ENCODE data around the gene MEGF10. TPM values are rescaled to one million over a fixed set of nuclear protein-coding genes. Genes with fewer than 3 reads are reported as not detected.

Gene MEGF10
- total RNA-seq, 1 experiment from 2014 or later, result 3.1 TPM

DNA sequence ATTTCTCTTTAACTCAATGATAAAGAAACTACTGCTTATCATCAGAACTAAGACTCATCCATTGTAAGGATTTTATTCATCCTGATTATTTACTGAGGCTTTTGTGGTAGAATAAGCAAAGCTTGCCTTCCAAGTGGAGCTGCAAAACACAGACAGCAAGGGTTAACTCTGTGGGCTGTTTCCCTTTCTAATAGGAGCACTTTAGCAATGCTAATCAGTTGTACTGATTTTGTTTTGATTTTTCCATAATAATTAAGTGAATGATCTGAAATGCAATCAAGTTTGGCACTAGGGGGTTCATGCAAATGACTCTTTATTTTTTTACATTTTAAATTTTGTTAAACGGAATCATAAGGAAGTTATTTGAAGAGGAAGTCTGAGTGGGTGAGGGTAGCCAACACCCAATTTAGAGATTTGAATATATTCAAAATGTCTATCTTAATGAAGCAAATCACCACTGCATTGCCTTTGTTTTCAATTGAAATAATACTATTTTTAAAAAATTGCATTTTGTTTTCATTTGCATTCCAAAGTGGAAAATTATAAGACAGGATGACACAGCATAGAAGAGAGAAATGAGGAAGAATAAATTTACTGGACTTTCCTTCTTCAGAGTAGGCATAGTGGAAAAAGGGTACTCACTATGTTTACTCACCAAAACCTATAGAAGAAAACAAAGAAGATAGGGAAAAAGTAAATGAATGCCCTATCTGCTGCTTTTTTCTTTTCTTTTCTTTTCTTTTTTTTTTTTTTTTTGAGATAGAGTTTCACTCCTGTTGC, 36.6 kb downstream of the MEGF10 start:
- DNase-seq (ENCODE audit: low read depth), result no peak

DNA sequence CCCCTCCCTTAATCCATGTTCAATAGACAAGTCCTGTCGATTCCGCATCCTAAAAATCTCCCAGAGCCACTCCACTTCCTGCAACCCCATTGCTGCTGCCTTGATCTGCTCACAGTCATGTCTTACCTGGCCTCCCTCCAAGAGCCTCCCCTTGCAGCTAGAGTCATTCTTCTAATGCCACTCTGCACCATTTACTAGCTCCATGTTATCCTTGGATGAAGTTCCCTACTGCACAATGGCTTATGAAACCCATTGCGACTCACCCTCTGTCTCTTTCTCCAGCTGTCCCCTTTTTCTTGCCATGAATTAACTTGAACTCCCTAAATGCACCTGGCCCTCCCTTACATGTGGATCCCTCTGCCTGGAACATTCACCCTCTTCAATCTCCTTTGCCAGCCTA, 39.5 kb downstream of the MEGF10 start:
- peak; percentile 35 for DNase-seq (ENCODE audit: low read depth)

DNA sequence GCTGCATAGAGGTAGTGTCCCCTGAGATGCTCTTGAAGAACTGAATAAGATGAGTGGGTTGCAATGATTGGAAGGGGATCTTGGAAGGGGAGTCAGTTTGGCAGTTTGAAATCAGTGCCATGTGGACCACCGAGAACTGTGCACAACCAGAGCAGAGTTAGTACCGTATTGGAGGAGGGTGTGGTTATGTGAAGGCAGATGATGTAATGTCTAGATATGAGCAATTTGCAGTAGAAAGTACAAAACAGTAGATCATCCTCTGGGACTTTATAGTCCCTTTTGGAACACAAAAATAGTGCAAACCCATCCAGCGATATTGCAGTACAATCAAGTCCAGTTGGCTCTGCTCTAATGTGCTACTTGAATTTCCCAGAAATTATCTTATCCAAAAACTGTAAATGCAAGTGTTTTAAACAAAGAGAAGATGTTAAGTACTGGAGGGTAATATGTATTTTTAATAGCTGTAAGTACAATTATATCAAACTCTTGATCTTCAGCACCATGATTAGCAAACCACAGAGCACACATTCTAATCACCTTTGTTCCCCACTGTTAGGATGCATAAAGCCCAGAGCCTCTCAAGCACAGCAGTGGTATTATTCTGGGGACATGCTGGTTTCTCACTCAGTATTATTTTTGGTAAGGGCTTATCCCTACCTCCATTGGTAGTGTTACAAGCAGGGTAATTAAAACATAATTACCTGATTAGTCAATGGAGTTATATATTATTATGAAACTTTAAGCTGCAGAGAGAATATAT, 41.5 kb downstream of the MEGF10 start:
- no peak for DNase-seq (ENCODE audit: low read depth)

DNA sequence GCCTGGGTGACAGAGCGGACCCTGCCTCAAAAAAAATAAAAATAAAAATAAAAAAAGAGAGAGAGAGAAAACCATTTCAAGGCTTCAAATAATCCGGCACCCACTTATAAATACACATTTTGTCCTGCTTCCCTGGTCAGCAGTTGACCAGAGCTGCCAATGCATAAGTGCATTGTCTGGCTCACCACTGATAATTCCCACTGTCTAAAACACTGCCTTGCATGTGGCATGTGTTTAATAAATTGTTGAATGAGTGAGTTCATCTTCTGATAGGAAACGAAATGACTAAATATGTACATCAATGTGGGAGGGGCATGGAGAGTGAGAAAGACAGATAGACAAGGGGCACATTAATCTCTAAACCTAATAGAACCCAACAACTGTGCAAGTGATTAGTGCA, 42.9 kb downstream of the MEGF10 start:
- DNase-seq (ENCODE audit: low read depth), result no peak

DNA sequence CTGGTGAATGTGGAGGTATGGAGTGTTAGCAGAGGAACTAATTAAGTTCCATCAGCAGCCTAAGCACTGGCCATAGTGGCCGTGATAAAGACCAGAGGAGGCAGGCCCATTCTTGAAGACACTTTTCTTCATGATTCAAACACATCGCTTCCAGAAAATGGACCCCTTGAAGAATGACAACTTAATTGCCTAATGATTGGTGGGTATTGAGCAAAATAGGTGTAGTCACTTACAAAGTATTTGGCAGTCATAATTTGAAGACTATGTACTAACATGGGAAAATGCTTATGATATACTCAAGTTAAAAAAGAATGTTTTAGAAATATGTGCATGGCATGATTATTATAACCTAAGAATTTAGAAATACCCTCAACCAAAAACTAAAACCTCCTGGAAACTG, 44.8 kb downstream of the MEGF10 start:
- DNase-seq (ENCODE audit: low read depth), result no peak

DNA sequence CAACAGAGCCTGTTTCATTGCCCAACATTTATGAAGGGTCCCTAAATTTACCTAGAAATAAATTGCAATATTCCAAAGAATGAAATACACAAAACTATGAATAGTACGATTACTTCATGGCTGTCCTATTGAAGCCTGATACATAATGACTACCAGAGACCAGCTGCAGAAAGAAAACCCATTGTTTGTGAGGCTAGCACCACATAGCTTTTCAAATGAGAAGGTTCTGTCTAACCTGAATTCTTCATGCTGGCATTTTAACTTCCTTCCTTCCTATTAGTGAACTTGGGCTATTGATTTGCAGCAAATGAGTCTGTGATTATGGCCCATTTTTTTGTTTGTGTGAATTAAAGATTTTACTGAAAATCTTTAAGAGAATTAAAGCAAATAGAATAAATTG, 47.3 kb downstream of the MEGF10 start:
- no peak for DNase-seq (ENCODE audit: low read depth)

DNA sequence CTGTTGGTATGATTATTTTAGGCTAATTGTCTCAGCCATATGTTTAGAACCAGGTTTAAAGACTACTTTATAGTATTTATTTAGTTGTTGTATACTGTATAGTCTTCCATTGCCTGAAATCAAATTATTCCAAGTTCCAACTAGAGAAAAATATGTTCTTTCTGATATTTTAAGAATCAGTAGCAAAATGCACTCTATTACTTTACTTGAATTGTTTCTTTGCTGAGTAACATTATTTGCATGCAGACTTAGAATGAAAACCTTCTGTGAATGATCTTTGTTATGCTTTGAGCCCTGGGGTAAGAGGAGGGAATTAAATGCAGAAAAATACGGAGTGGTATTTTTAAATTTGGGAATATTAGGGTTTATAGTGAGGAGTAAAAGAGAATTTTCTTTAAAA, 47.9 kb downstream of the MEGF10 start:
- no peak for DNase-seq (ENCODE audit: low read depth)

- no peak for DNase-seq (ENCODE audit: low read depth)
Measured at GRCh38 chr5:127340606-127341005, 50.0 kb downstream of the MEGF10 start.

DNA sequence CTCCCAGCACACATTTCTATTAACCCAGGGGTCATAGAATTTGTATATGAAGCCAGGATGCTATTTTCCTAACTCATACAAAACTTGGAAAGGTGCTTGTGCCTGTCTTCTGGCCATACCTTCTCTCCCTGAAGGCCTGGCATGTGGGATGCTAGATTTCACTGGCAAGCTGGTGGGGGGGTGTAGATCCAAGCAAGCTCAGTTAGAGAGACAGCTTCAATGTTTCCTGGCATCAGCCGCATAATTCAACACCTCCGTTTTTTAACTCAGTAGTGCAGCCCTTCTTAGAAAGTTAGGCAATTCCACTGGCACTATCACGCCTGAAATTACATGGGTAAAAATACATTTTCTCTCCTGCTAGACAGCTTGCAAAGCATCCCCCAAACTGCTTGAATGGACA, 51.8 kb downstream of the MEGF10 start:
- no peak for DNase-seq (ENCODE audit: low read depth)

DNA sequence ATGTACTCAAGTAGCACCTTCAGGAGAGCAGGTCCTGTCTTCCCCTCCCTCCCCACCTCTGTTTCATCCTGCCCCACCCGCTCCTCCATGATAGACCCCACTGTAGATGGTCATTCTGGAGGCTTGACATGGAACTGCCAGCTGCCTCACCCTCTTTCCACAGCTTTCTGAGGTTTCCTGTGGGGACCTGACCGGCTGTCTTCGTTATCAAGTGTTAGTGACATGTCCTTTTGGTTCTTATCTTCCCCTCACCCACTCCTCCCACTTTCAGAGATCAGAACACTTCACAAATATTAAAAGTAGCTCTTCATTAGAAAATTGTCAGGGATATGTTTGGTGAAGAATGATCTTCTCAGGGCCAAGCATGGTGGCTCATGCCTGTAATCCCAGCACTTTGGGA, 52.7 kb downstream of the MEGF10 start:
- no peak for DNase-seq (ENCODE audit: low read depth)

DNA sequence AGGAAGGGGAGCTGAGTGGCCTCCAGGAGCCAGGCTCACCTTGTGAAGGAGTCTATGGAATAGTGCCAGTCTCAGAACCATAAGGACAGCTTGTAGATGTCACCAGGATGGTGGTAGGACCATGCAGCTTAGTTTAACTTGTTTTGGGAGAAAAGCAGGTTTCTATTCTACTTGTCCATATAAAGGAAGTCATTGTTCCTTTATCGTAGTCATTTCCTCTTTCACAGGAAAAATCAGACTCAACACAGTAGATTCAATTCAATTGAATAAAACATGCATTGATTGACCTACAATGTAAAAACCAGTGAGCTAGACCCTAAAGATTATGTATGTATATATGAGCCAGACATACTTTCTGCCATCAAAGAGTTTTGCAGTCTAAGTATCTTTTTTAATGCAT, 53.3 kb downstream of the MEGF10 start:
- no peak for DNase-seq (ENCODE audit: low read depth)

- DNase-seq (ENCODE audit: low read depth), result no peak
Measured at GRCh38 chr5:127344931-127345330, 54.3 kb downstream of the MEGF10 start.

DNA sequence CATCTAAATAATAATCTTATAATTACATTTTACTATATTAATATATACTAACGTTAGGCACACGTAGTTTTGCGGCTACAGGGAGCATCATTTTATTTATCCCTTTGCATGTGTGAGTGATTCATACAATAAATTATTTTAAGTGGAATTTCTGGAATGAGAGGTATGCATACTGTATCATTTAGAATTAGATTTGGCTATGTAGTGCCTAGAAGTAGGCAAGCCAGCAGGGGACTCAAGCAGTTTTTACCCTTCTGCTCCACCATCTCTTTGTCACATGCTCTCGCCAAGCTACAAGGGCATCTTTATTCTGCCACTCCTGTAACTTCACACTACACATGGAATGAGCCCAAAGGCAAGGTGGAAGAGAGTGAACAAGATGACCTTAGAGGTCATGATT, 60.8 kb downstream of the MEGF10 start:
- peak; percentile 41 for DNase-seq (ENCODE audit: low read depth)

GRCh38 chr5:127352068-127352467, 61.5 kb downstream of the MEGF10 start:
- no peak for DNase-seq (ENCODE audit: low read depth)

GRCh38 chr5:127353327-127353726, 62.7 kb downstream of the MEGF10 start:
- DNase-seq (ENCODE audit: low read depth), result no peak

DNA sequence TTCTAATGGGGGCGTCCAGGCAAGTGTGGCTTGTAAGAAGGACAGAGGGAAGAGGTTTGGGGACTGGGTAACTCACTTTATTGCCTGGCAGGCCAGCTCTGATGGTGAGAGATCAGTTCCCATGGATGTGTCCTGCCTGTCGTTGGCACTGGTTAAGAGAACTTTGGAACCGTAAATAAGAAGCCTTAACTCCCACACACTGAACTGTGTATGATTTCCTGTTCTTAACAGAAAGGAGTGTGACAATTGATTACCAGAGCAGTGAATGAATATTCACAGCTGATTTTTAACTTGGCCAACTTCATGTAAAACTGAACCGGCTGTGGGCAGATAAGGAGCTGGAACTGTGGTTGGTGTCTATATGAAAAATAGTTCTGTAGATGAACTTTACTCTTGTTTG, 63.2 kb downstream of the MEGF10 start:
- no peak for DNase-seq (ENCODE audit: low read depth)

- DNase-seq (ENCODE audit: low read depth), result no peak
Measured at GRCh38 chr5:127355337-127355736, 64.7 kb downstream of the MEGF10 start.

DNA sequence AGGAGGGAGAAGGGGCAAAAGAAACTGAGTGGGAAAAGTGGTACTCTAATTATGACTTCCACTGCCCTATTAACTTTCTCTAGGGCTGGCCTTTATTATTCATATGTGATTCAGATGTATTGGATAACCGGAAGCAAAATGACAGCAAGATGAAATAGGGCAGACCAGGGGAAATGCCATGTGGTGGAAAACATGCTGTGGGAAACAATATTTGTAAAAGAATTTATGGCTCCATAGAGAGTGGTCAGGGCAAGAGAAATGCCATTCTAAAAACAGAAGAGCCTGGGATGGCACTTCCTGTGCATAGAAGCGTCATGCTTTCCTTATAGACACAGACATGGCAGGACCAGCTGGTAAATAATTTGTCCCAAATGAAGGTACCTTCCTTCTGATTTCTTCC, 67.7 kb downstream of the MEGF10 start:
- peak; percentile 66 for DNase-seq (ENCODE audit: low read depth)

DNA sequence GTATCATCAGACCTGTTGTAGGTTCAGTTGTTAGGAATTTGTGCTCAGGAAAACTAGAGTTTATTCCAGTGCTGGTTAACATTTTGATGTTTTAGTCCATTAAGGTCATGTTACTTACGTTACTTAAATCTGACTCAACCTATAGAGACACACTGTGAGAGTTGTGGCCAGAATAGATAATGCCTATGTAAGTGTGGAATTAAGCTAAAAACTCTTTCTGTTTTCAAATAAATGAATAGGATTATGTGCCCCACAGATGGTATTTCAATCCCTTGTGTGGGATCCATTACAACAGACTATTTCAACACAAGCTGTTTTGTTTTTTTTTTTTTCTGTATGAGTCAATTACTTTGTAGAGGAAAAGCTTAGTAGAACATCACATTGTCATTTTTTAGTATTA, 68.1 kb downstream of the MEGF10 start:
- DNase-seq (ENCODE audit: low read depth), result no peak

- DNase-seq (ENCODE audit: low read depth), result no peak
Measured at GRCh38 chr5:127359502-127359901, 68.9 kb downstream of the MEGF10 start.

- DNase-seq (ENCODE audit: low read depth), result no peak
Measured at GRCh38 chr5:127363403-127363802, 72.8 kb downstream of the MEGF10 start.

GRCh38 chr5:127367029-127367428, 76.4 kb downstream of the MEGF10 start:
- DNase-seq (ENCODE audit: low read depth), result no peak

- DNase-seq (ENCODE audit: low read depth), result no peak
Measured at GRCh38 chr5:127367946-127368465, 77.4 kb downstream of the MEGF10 start.

All from M059J (cell line).